PFSK-1 (cell line): ENCODE measurements around the gene METTL14.

Source experiments
- POLR2AphosphoS5 ChIP-seq: IDR thresholded peaks from 2 replicates; pipeline ENCODE4 v1.6.1; 2012; ENCODE audit warnings: low read depth, mild to moderate bottlenecking, control low read depth, low read length, moderate library complexity
- TAF1 ChIP-seq: IDR thresholded peaks from 2 replicates; pipeline ENCODE4 v1.6.1; 2012; ENCODE audit warnings: low read length, control low read depth, borderline replicate concordance; ENCODE audit not compliant: insufficient read depth

DNA sequence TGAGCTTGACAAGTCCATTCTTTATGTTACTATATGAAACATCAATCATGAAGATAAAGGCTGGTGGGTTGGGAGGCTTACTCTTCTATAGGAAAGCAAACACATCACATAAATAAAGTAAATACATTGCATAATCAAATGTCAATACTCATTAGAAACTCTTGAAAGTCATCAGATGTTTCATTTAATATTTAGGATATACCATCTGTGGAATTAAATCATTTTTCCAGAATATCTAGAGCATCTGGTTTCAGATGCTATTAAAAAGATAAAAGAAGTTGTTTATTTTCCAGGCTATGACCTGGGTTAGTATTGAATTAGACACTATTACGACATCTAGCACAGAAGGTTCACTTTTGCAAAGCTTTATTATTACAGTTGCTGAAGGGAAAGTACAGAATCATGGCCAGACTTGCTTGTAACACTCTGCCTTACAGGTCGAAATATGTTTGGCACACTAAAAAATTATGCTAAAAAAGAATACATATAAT lies 72.6 kb downstream of the METTL14 start:
- no peak for TF ChIP-seq POLR2AphosphoS5
- TF ChIP-seq TAF1: no peak
